HepG2 (cell line): ENCODE results near the gene TMEM270. TPM values are rescaled to one million over a fixed set of nuclear protein-coding genes. Genes with fewer than 3 reads are reported as not detected.
A peak's percentile ranks its signal among the peaks of the same experiment; 100 is the strongest.

Experiments used
- CC2D1A ChIP-seq: sonication (generic); formaldehyde crosslinking; IDR thresholded peaks from 2 replicates; pipeline ENCODE4 v1.8.1; 2023; ENCODE audit warnings: mild to moderate bottlenecking, missing genetic modification reagents
- EEA1 ChIP-seq: sonication (generic); formaldehyde crosslinking; IDR thresholded peaks from 2 replicates; pipeline ENCODE4 v1.5.1; 2020; ENCODE audit warnings: mild to moderate bottlenecking, missing genetic modification reagents, borderline replicate concordance
- ESRRA ChIP-seq: sonication (generic); formaldehyde crosslinking; IDR thresholded peaks from 2 replicates; pipeline ENCODE4 v1.5.1; 2020; ENCODE audit warnings: mild to moderate bottlenecking, low read depth, missing genetic modification reagents
- HNRNPK ChIP-seq: fragments of 200-400 bp; formaldehyde crosslinking; IDR thresholded peaks from 2 replicates; pipeline ENCODE4 v1.6.1; 2018; ENCODE audit warnings: low read length, low read depth, moderate library complexity, mild to moderate bottlenecking; ENCODE audit not compliant: poor library complexity, severe bottlenecking
- NFE2L1 ChIP-seq: sonication (generic); formaldehyde crosslinking; IDR thresholded peaks from 2 replicates; pipeline ENCODE4 v1.4.0; 2020; ENCODE audit warnings: missing genetic modification reagents, mild to moderate bottlenecking, borderline replicate concordance
- PHB2 ChIP-seq: fragments of 450-650 bp; IDR thresholded peaks from 2 replicates; pipeline ENCODE4 v1.6.1; 2018; ENCODE audit not compliant: partially characterized antibody
- RAD51 ChIP-seq: fragments of 450-650 bp; IDR thresholded peaks from 2 replicates; pipeline ENCODE4 v1.6.1; 2016; ENCODE audit warnings: borderline replicate concordance
- SIN3A ChIP-seq: IDR thresholded peaks from 2 replicates; pipeline ENCODE4 v1.6.1; 2011; ENCODE audit warnings: low read depth, mild to moderate bottlenecking, control low read depth, low read length, borderline replicate concordance
- SNRNP70 ChIP-seq: fragments of 200-400 bp; formaldehyde crosslinking; IDR thresholded peaks from 2 replicates; pipeline ENCODE4 v1.6.1; 2017; ENCODE audit warnings: mild to moderate bottlenecking, low read depth, low read length, moderate library complexity
- ZKSCAN8 ChIP-seq: IDR thresholded peaks from 2 replicates; pipeline ENCODE4 v1.6.1; 2016; ENCODE audit warnings: borderline replicate concordance, missing genetic modification reagents, missing compliant biosample characterization
- ZNF530 ChIP-seq: sonication (generic); formaldehyde crosslinking; IDR thresholded peaks from 2 replicates; pipeline ENCODE4 v1.5.0; 2020; ENCODE audit warnings: low read depth, mild to moderate bottlenecking, missing genetic modification reagents
- ZNF557 ChIP-seq: sonication (generic); formaldehyde crosslinking; IDR thresholded peaks from 2 replicates; pipeline ENCODE4 v1.4.0; 2020; ENCODE audit warnings: missing genetic modification reagents
- ZNF644 ChIP-seq: IDR thresholded peaks from 2 replicates; pipeline ENCODE4 v1.6.1; 2016; ENCODE audit warnings: low read depth
- ZNF670 ChIP-seq: sonication (generic); formaldehyde crosslinking; IDR thresholded peaks from 2 replicates; pipeline ENCODE4 v1.8.0; 2022; ENCODE audit warnings: mild to moderate bottlenecking, missing genetic modification reagents, borderline replicate concordance
- ZNF724P ChIP-seq: sonication (generic); formaldehyde crosslinking; IDR thresholded peaks from 2 replicates; pipeline ENCODE4 v1.8.0; 2022; ENCODE audit warnings: missing genetic modification reagents, borderline replicate concordance
- ZNF777 ChIP-seq: sonication (generic); formaldehyde crosslinking; IDR thresholded peaks from 2 replicates; pipeline ENCODE4 v1.4.0; 2020; ENCODE audit warnings: missing genetic modification reagents
- ZNF788 ChIP-seq: sonication (generic); formaldehyde crosslinking; IDR thresholded peaks from 2 replicates; pipeline ENCODE4 v1.5.0; 2020; ENCODE audit warnings: mild to moderate bottlenecking, missing genetic modification reagents, borderline replicate concordance
- ZSCAN12 ChIP-seq: sonication (generic); formaldehyde crosslinking; IDR thresholded peaks from 2 replicates; pipeline ENCODE4 v1.9.0; 2021; ENCODE audit warnings: mild to moderate bottlenecking, missing genetic modification reagents
- ZSCAN25 ChIP-seq: sonication (generic); formaldehyde crosslinking; IDR thresholded peaks from 2 replicates; pipeline ENCODE4 v1.8.0; 2022; ENCODE audit warnings: mild to moderate bottlenecking, missing genetic modification reagents
- polyA plus RNA-seq, 8 experiments: library from polyadenylated mRNA; depleted of rRNA in 3 of 8; stranded (reverse) in 7 of 8; unstranded in 1 of 8; fragments of >200 nt; fragmentation: Illumina TruSeq in 4 of 8; extraction: Trizol in 4 of 8; gene quantifications; 2 replicates each; pipeline versions ENCODE4 v1.2.1 to v1.2.3, GENCODE V29; 2011 to 2016; ENCODE audit warnings: low read depth in 4 of 8, missing spikeins in 1 of 8, mixed read lengths in 1 of 8; ENCODE audit not compliant: insufficient read depth in 1 of 8
- total RNA-seq, 5 experiments: library from RNA; depleted of rRNA; stranded (reverse); fragments of >200 nt; fragmentation: Illumina TruSeq; extraction: Trizol; gene quantifications; 2 replicates each; pipeline ENCODE4 v1.2.3, GENCODE V29; 2016; ENCODE audit warnings: low read depth in 1 of 5
- TF ChIP-seq, protein P1 (sequence below): sonication (generic); formaldehyde crosslinking; IDR thresholded peaks from 2 replicates; pipeline ENCODE4 v1.8.1; 2023; ENCODE audit warnings: mild to moderate bottlenecking, inconsistent platforms, moderate library complexity, missing genetic modification reagents, borderline replicate concordance
- TF ChIP-seq, protein P2 (sequence below): fragments of 450-650 bp; IDR thresholded peaks from 2 replicates; pipeline ENCODE4 v1.6.1; 2016
- TF ChIP-seq, protein P3 (sequence below): sonication (generic); formaldehyde crosslinking; conservative IDR thresholded peaks from 2 replicates; pipeline ENCODE4 v1.4.0; 2020; ENCODE audit warnings: missing genetic modification reagents
- TF ChIP-seq, protein P4 (sequence below): sonication (generic); formaldehyde crosslinking; IDR thresholded peaks from 2 replicates; pipeline ENCODE4 v1.5.1; 2020; ENCODE audit warnings: missing genetic modification reagents, mild to moderate bottlenecking, borderline replicate concordance
- TF ChIP-seq, protein P5 (sequence below): sonication (generic); formaldehyde crosslinking; IDR thresholded peaks from 2 replicates; pipeline ENCODE4 v1.4.0; 2020; ENCODE audit warnings: mild to moderate bottlenecking, missing genetic modification reagents

Gene TMEM270
- total and polyA plus RNA-seq, 2 of the 13 experiments (the other 11 are each of a cell fraction or from before 2014, with no cell fraction given): not detected

DNA sequence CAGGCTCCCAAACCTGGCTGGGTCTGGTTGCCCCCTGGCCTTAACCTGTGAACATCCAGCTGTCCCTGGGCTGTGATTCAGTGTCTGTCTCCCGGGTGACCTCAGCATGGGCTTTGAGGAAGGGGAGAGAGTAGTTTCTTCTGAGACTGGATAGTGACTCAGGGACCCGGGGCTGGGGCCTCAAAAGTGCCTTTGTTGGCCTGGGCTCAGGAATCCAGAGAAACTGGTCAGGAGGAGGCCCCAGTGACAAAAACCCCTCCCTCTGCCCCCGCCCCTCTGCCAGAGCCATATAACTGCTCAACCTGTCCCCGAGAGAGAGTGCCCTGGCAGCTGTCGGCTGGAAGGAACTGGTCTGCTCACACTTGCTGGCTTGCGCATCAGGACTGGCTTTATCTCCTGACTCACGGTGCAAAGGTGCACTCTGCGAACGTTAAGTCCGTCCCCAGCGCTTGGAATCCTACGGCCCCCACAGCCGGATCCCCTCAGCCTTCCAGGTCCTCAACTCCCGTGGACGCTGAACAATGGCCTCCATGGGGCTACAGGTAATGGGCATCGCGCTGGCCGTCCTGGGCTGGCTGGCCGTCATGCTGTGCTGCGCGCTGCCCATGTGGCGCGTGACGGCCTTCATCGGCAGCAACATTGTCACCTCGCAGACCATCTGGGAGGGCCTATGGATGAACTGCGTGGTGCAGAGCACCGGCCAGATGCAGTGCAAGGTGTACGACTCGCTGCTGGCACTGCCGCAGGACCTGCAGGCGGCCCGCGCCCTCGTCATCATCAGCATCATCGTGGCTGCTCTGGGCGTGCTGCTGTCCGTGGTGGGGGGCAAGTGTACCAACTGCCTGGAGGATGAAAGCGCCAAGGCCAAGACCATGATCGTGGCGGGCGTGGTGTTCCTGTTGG is 30.0 kb upstream of the TMEM270 start, which contains the start of gene CLDN4 (continued):
- TF ChIP-seq, protein P1, sequence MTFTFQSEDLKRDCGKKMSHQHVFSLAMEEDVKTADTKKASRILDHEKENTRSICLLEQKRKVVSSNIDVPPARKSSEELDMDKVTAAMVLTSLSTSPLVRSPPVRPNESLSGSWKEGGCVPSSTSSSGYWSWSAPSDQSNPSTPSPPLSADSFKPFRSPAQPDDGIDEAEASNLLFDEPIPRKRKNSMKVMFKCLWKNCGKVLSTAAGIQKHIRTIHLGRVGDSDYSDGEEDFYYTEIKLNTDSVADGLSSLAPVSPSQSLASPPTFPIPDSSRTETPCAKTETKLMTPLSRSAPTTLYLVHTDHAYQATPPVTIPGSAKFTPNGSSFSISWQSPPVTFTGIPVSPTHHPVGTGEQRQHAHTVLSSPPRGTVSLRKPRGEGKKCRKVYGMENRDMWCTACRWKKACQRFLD: no peak
- no peak for TF ChIP-seq ZNF557 (CRISPR knock-in tag)
- TF ChIP-seq, protein P2, sequence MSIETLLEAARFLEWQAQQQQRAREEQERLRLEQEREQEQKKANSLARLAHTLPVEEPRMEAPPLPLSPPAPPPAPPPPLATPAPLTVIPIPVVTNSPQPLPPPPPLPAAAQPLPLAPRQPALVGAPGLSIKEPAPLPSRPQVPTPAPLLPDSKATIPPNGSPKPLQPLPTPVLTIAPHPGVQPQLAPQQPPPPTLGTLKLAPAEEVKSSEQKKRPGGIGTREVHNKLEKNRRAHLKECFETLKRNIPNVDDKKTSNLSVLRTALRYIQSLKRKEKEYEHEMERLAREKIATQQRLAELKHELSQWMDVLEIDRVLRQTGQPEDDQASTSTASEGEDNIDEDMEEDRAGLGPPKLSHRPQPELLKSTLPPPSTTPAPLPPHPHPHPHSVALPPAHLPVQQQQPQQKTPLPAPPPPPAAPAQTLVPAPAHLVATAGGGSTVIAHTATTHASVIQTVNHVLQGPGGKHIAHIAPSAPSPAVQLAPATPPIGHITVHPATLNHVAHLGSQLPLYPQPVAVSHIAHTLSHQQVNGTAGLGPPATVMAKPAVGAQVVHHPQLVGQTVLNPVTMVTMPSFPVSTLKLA: no peak
- TF ChIP-seq ESRRA (CRISPR knock-in tag): no peak
- no peak for TF ChIP-seq SNRNP70
- TF ChIP-seq ZNF788 (CRISPR knock-in tag): 0 out of 2 replicates have a peak, but pooled peaks have one; percentile 33
- TF ChIP-seq, protein P3, sequence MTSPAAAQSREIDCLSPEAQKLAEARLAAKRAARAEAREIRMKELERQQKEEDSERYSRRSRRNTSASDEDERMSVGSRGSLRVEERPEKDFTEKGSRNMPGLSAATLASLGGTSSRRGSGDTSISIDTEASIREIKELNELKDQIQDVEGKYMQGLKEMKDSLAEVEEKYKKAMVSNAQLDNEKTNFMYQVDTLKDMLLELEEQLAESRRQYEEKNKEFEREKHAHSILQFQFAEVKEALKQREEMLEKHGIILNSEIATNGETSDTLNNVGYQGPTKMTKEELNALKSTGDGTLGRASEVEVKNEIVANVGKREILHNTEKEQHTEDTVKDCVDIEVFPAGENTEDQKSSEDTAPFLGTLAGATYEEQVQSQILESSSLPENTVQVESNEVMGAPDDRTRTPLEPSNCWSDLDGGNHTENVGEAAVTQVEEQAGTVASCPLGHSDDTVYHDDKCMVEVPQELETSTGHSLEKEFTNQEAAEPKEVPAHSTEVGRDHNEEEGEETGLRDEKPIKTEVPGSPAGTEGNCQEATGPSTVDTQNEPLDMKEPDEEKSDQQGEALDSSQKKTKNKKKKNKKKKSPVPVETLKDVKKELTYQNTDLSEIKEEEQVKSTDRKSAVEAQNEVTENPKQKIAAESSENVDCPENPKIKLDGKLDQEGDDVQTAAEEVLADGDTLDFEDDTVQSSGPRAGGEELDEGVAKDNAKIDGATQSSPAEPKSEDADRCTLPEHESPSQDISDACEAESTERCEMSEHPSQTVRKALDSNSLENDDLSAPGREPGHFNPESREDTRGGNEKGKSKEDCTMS (CRISPR knock-in tag): no peak
- peak; percentile 51; the same call in 1 of the 2 replicates for TF ChIP-seq EEA1
- TF ChIP-seq SIN3A: peak; percentile 80; the same call in 1 of the 2 replicates
- TF ChIP-seq ZSCAN12 (CRISPR knock-in tag): no peak
- no peak for TF ChIP-seq ZNF644 (CRISPR knock-in tag)
- TF ChIP-seq PHB2: no peak
- TF ChIP-seq HNRNPK: no peak
- TF ChIP-seq NFE2L1 (CRISPR knock-in tag): no peak
- TF ChIP-seq ZNF724P: peak; percentile 68; the same call in 1 of the 2 replicates
- TF ChIP-seq RAD51: no peak
- TF ChIP-seq ZNF670 (CRISPR knock-in tag): no peak
- TF ChIP-seq, protein P4, sequence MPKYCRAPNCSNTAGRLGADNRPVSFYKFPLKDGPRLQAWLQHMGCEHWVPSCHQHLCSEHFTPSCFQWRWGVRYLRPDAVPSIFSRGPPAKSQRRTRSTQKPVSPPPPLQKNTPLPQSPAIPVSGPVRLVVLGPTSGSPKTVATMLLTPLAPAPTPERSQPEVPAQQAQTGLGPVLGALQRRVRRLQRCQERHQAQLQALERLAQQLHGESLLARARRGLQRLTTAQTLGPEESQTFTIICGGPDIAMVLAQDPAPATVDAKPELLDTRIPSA: no peak
- TF ChIP-seq ZNF530 (CRISPR knock-in tag): no peak
- TF ChIP-seq CC2D1A (CRISPR knock-in tag): no peak
- no peak for TF ChIP-seq ZNF777
- no peak for TF ChIP-seq ZKSCAN8
- TF ChIP-seq ZSCAN25 (CRISPR knock-in tag): peak; percentile 70; the same call in 1 of the 2 replicates
- TF ChIP-seq, protein P5, sequence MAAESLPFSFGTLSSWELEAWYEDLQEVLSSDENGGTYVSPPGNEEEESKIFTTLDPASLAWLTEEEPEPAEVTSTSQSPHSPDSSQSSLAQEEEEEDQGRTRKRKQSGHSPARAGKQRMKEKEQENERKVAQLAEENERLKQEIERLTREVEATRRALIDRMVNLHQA (CRISPR knock-in tag): no peak
